Ishikawa (cell line): ENCODE results near the gene TNFAIP1.

ENCODE experiments used
- CEBPB ChIP-seq: IDR thresholded peaks from 2 replicates; pipeline ENCODE4 v1.6.1; 2012
- CREB1 ChIP-seq: IDR thresholded peaks from 2 replicates; pipeline ENCODE4 v1.6.1; 2012; ENCODE audit warnings: low read depth
- EGR1 ChIP-seq: IDR thresholded peaks from 2 replicates; pipeline ENCODE4 v1.6.1; 2012
- EP300 ChIP-seq: IDR thresholded peaks from 2 replicates; pipeline ENCODE4 v1.6.1; 2012; ENCODE audit warnings: borderline replicate concordance
- FOXM1 ChIP-seq: IDR thresholded peaks from 2 replicates; pipeline ENCODE4 v1.6.1; 2012; ENCODE audit warnings: low read depth, borderline replicate concordance
- MAX ChIP-seq: IDR thresholded peaks from 2 replicates; pipeline ENCODE4 v1.6.1; 2012
- NFIC ChIP-seq: IDR thresholded peaks from 2 replicates; pipeline ENCODE4 v1.6.1; 2012
- RAD21 ChIP-seq: IDR thresholded peaks from 2 replicates; pipeline ENCODE4 v1.6.1; 2012; ENCODE audit warnings: low read depth
- REST ChIP-seq: IDR thresholded peaks from 2 replicates; pipeline ENCODE4 v1.6.1; 2012; ENCODE audit warnings: low read depth, mild to moderate bottlenecking
- TAF1 ChIP-seq: IDR thresholded peaks from 2 replicates; pipeline ENCODE4 v1.6.1; 2012; ENCODE audit warnings: low read depth, mild to moderate bottlenecking
- TCF12 ChIP-seq: IDR thresholded peaks from 2 replicates; pipeline ENCODE4 v1.6.1; 2012; ENCODE audit warnings: low read depth
- TEAD4 ChIP-seq: IDR thresholded peaks from 2 replicates; pipeline ENCODE4 v1.6.1; 2012
- YY1 ChIP-seq: IDR thresholded peaks from 2 replicates; pipeline ENCODE4 v1.6.1; 2012; ENCODE audit warnings: low read depth
- ZBTB7A ChIP-seq: IDR thresholded peaks from 2 replicates; pipeline ENCODE4 v1.6.1; 2012; ENCODE audit warnings: low read depth
- TF ChIP-seq, protein P1 (sequence below): IDR thresholded peaks from 2 replicates; pipeline ENCODE4 v1.6.1; 2012

The TNFAIP1 gene

GRCh38 chr17:28390984-28391383 lies 55.4 kb downstream of the TNFAIP1 start:
- no peak for TF ChIP-seq TCF12
- no peak for TF ChIP-seq FOXM1
- no peak for TF ChIP-seq TAF1
- no peak for TF ChIP-seq MAX
- no peak for TF ChIP-seq EGR1
- TF ChIP-seq, protein P1, sequence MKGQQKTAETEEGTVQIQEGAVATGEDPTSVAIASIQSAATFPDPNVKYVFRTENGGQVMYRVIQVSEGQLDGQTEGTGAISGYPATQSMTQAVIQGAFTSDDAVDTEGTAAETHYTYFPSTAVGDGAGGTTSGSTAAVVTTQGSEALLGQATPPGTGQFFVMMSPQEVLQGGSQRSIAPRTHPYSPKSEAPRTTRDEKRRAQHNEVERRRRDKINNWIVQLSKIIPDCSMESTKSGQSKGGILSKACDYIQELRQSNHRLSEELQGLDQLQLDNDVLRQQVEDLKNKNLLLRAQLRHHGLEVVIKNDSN, result no peak
- TF ChIP-seq CEBPB, result no peak
- no peak for TF ChIP-seq RAD21
- TF ChIP-seq TEAD4, result no peak
- no peak for TF ChIP-seq NFIC
- TF ChIP-seq ZBTB7A, result no peak
- no peak for TF ChIP-seq CREB1
- no peak for TF ChIP-seq EP300
- no peak for TF ChIP-seq YY1
- no peak for TF ChIP-seq REST

DNA sequence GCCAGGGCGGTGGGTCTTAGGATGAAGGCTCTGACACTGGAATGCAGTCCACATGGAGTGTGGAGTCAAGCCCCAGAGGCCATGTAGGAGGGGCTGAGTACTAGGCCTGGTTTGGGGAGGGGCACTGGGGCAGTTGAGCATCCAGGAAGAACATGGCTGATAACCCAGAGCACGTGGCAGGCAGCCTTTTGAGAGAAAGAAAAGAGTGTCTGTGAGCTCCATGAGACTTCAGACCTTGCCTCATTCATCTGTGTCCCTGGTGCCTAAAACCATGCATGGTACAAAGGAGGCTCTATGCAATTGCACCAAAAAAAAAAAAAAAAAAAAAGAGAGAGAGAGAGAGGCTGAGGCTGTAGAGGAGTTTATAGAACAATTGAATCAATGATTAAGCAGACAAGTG lies 55.8 kb downstream of the TNFAIP1 start:
- TF ChIP-seq REST (no peak), EP300 (no peak), TEAD4 (no peak), EGR1 (no peak), ZBTB7A (no peak), CEBPB (no peak), RAD21 (no peak), FOXM1 (no peak), MAX (no peak), NFIC (no peak), TCF12 (no peak)

DNA sequence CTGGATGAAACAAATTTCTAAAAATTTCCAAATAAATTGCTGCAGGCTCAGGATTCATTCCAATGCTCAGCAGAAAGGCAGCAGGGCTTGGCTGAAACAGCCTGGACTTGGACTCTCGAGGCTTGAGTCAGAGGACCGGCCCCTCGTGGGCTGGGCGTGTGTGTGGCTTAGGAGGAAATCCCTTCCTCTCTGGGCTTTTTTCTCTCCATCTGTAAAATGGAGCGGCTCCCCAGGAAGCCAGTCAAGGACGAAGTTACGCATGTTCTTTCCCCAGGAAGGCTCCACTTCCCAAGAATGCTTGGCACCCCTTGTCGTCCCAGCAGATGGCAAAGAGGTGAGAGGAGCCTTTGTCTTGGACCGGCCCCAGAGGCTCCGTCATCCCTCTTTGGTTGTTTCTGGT lies 56.9 kb downstream of the TNFAIP1 start:
- TF ChIP-seq ZBTB7A (no peak), TCF12 (no peak), TEAD4 (no peak), REST (no peak)

DNA sequence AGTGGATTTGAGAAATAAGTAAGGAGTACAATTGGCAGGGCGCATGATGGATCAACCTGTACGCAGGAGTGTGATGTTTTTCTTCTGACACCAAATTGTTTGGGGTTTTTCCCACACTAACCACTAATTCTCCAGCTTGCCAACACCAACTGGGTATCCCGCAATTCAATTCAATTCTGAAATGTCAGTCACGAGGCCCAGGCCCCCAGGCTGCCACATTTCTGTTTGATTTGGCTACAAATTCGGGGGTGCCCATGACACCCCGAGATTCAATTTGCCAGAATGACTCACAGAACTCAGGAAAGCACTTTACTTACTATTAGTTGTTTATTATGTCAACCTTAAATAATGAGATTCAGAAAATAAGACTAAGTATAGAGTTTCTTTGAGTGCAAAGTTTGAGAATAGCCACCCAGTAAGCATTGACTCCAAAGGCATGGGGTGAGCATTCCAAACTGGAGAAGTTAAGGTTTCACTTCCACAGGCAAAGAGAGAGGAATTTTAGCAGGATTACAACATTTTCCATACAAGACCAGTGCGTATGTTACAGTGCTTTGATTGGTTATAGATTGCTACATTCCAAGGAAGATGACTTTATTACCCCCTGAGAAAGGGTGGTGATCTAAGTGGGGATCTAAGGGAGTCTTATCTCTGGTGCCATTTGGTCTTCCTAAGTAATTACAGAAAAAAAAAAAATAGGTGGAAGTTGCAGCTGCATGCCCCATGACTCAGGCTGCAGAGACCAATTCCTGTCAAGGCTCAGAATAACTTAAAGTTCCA lies 59.0 kb downstream of the TNFAIP1 start:
- TF ChIP-seq, protein P1, result no peak

DNA sequence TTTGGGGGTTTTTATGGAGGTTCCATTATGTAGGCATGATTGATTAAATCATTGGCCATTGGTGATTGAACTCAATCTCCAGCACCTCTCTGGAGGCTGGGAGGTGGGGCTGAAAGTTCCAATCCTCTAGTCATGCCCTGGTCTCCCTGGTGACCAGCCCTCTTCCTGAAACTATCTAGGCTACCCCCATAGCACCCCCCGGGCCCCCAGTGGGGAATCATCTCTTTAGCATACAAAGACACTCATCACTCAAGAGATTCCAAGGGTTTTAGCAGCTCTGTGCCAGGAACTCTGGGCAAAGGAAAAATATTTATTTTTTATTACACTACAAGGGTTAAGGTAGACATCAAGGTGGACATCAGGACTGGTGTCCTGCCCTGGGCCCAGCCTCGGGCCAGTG lies 59.9 kb downstream of the TNFAIP1 start:
- TF ChIP-seq FOXM1 (no peak), RAD21 (no peak), TEAD4 (no peak), EGR1 (no peak), NFIC (no peak), MAX (no peak), CREB1 (no peak), YY1 (no peak), TCF12 (no peak), CEBPB (no peak), EP300 (no peak), REST (no peak), ZBTB7A (no peak), TAF1 (no peak)
- TF ChIP-seq, protein P1, result no peak
